OCI-LY3 (cell line): Measurements from ENCODE around the gene ARHGAP15.

Source experiments
- H2AFZ ChIP-seq: fragments of 200-600, 300-600 bp; shearing (Covaris generic); 2 replicates; pipeline ENCODE4 v1.6.0; 2014; ENCODE audit warnings: antibody characterized with exemption, low read depth, low read length
- H3K27ac ChIP-seq: fragments of 200-600, 300-600 bp; sonication (generic); 2 replicates; pipeline ENCODE4 v1.5.1; 2014; ENCODE audit warnings: mild to moderate bottlenecking, low read length, moderate library complexity, mixed read lengths
- H3K27me3 ChIP-seq: fragments of 200-600, 300-600 bp; sonication (generic); 2 replicates; pipeline ENCODE4 v1.6.1; 2014; ENCODE audit warnings: low read depth, low read length, mixed read lengths
- H3K36me3 ChIP-seq: fragments of 200-600, 300-600 bp; sonication (generic); replicated peaks from 2 replicates; pipeline ENCODE3; 2014; ENCODE audit warnings: low read depth, low read length, mixed read lengths
- H3K4me1 ChIP-seq: fragments of 300-600, 200-600 bp; sonication (generic); 2 replicates; pipeline ENCODE4 v1.6.1; 2014; ENCODE audit warnings: low read length, mixed read lengths
- H3K4me2 ChIP-seq: fragments of 200-600, 300-600 bp; sonication (generic); 2 replicates; pipeline ENCODE4 v1.6.1; 2014; ENCODE audit warnings: low read length, mixed read lengths
- H3K4me3 ChIP-seq: fragments of 300-600, 200-600 bp; sonication (generic); 2 replicates; pipeline ENCODE4 v1.5.1; 2014; ENCODE audit warnings: antibody characterized with exemption, mild to moderate bottlenecking, low read length, moderate library complexity
- H3K79me2 ChIP-seq: fragments of 300-600, 200-600 bp; shearing (Covaris generic); 2 replicates; pipeline ENCODE4 v1.6.1; 2014; ENCODE audit warnings: mild to moderate bottlenecking, low read length, mixed read lengths
- H3K9ac ChIP-seq: fragments of 300-600, 200-600 bp; shearing (Covaris generic); 2 replicates; pipeline ENCODE4 v1.6.0; 2014; ENCODE audit warnings: mild to moderate bottlenecking, low read length, moderate library complexity
- H3K9me3 ChIP-seq: fragments of 200-600, 300-600 bp; shearing (Covaris generic); 2 replicates; pipeline ENCODE4 v1.6.1; 2014; ENCODE audit warnings: low read length, mixed read lengths; ENCODE audit not compliant: insufficient read depth
- H4K20me1 ChIP-seq: fragments of 200-600, 300-600 bp; sonication (generic); 2 replicates; pipeline ENCODE4 v1.6.1; 2016; ENCODE audit warnings: low read length, mixed read lengths; ENCODE audit not compliant: insufficient read depth
- CTCF ChIP-seq: fragments of 200-600, 300-600 bp; sonication (generic); IDR thresholded peaks from 2 replicates; pipeline ENCODE4 v1.5.1; 2014; ENCODE audit warnings: antibody characterized with exemption, low read length, low read depth
- EZH2phosphoT487 ChIP-seq: fragments of 200-600 bp; shearing (Covaris generic); IDR thresholded peaks from 2 replicates; pipeline ENCODE4 v1.6.1; 2018; ENCODE audit warnings: antibody characterized with exemption, mixed run types, low read depth

The ARHGAP15 gene

GRCh38 chr2:143525402-143525860 lies 396.2 kb downstream of the ARHGAP15 start:
- no peak overlapping the region for H3K27ac ChIP-seq

GRCh38 chr2:143526498-143526897 lies 397.3 kb downstream of the ARHGAP15 start:
- Histone ChIP-seq H2AFZ (no peak overlapping the region), H4K20me1 (no peaks in the 10 kb centered on the region), H3K36me3 (peaks cover 1% of the 10 kb centered on the region)

More at GRCh38 chr2:143525402-143525860, 396.2 kb downstream of the ARHGAP15 start:
- Histone ChIP-seq H4K20me1 (no peaks in the 10 kb centered on the region), H3K79me2 (no peaks in the 10 kb centered on the region), H3K27me3 (no peaks in the 10 kb centered on the region), H3K4me2 (no peak overlapping the region), H3K36me3 (no peaks in the 10 kb centered on the region), H3K9me3 (no peaks in the 10 kb centered on the region), H3K4me1 (no peaks in the 10 kb centered on the region), H3K4me3 (no peak overlapping the region), H2AFZ (no peak overlapping the region), H3K9ac (no peak overlapping the region)
- TF ChIP-seq CTCF = no peak
- TF ChIP-seq EZH2phosphoT487 = no peak

GRCh38 chr2:143528021-143528420 lies 398.8 kb downstream of the ARHGAP15 start:
- H3K27me3 ChIP-seq = no peaks in the 10 kb centered on the region
- H3K4me1 ChIP-seq = no peaks in the 10 kb centered on the region
- H3K79me2 ChIP-seq = no peaks in the 10 kb centered on the region
- H3K36me3 ChIP-seq = peaks cover 3% of the 10 kb centered on the region
- H3K4me3 ChIP-seq = no peak overlapping the region
- no peak overlapping the region for H3K4me2 ChIP-seq
- no peak overlapping the region for H2AFZ ChIP-seq
- H3K9me3 ChIP-seq = no peaks in the 10 kb centered on the region
- H4K20me1 ChIP-seq = no peaks in the 10 kb centered on the region
- no peak overlapping the region for H3K9ac ChIP-seq
- TF ChIP-seq CTCF = no peak
- no peak for TF ChIP-seq EZH2phosphoT487
- H3K27ac ChIP-seq = no peak overlapping the region

More at GRCh38 chr2:143526498-143526897, 397.3 kb downstream of the ARHGAP15 start:
- no peak overlapping the region for H3K27ac ChIP-seq
- no peaks in the 10 kb centered on the region for H3K9me3 ChIP-seq
- no peak overlapping the region for H3K4me2 ChIP-seq
- no peak overlapping the region for H3K4me3 ChIP-seq
- no peaks in the 10 kb centered on the region for H3K27me3 ChIP-seq
- no peaks in the 10 kb centered on the region for H3K4me1 ChIP-seq
- H3K79me2 ChIP-seq = no peaks in the 10 kb centered on the region
- H3K9ac ChIP-seq = no peak overlapping the region
- no peak for TF ChIP-seq CTCF
- TF ChIP-seq EZH2phosphoT487 = no peak

DNA sequence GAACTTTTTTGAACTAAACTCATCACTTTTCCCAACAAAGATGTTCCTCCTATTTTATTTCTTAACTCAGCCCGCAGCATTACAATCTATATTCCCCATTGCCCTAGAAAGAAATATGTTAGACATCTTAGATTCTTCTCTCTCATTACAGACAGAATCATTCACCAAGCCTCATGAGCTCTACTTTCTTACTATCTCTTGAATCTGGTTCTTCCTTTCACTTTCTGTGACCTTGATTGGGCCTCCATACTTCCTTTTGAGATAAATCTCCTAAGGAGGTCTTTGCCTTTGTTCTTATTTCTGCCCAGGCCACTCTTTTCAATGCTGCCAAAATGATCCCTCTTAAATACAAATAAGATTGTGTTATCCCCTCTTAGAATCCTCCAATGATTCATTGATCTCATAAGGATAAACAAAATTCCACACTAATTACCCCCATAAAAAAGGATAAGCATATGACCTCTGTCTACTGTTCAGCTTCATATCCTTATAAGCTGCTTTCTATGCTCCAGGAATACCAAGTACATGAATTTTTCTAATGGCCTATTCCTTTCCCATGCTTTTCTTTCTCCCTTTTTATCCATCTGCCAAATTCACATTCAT lies 400.0 kb downstream of the ARHGAP15 start:
- Histone ChIP-seq H3K27me3 (no peaks in the 10 kb centered on the region), H3K27ac (no peak overlapping the region), H3K36me3 (peaks cover 3% of the 10 kb centered on the region), H3K4me1 (no peaks in the 10 kb centered on the region), H3K79me2 (no peaks in the 10 kb centered on the region), H3K4me3 (no peak overlapping the region), H4K20me1 (no peaks in the 10 kb centered on the region), H2AFZ (no peak overlapping the region), H3K9me3 (no peaks in the 10 kb centered on the region), H3K9ac (no peak overlapping the region), H3K4me2 (no peak overlapping the region)
- TF ChIP-seq CTCF (no peak), EZH2phosphoT487 (no peak)
